Mesodermal cell (in vitro differentiated cells): Measurements from ENCODE around the gene SEC14L6.
"Not testable (repeated sequence)": the region's sequence is repeated elsewhere in the genome, so short reads cannot be mapped to it uniquely, and the experiment has no call there.

Experiments used
- H3K27ac ChIP-seq: 2 replicates; pipeline ENCODE4 v1.7.0; 2013; ENCODE audit warnings: mild to moderate bottlenecking, low read depth, low read length, moderate library complexity; ENCODE audit not compliant: severe bottlenecking
- H3K36me3 ChIP-seq: 2 replicates; pipeline ENCODE4 v1.7.1; 2013; ENCODE audit warnings: mild to moderate bottlenecking, low read length, moderate library complexity; ENCODE audit not compliant: control insufficient read depth, insufficient read depth
- H3K4me1 ChIP-seq: one replicate; pipeline ENCODE4 v1.7.1; 2013; ENCODE audit warnings: mild to moderate bottlenecking, low read length; ENCODE audit not compliant: insufficient read depth, control insufficient read depth, poor library complexity, severe bottlenecking
- H3K4me3 ChIP-seq: 2 replicates; pipeline ENCODE4 v1.7.0; 2013; ENCODE audit warnings: low read length, control low read depth, mild to moderate bottlenecking; ENCODE audit not compliant: insufficient read depth, poor library complexity, severe bottlenecking; ENCODE audit errors: extremely low read depth
- H3K9me3 ChIP-seq: 2 replicates; pipeline ENCODE4 v1.7.1; 2013; ENCODE audit warnings: mild to moderate bottlenecking, low read length, moderate library complexity; ENCODE audit not compliant: control insufficient read depth
- WGBS, 2 experiments: methylation state at CpG; one replicate each; pipeline ENCODE4 v1.1.5; 2013; ENCODE audit warnings: missing lambda C conversion rate in 2 of 2; ENCODE audit not compliant: insufficient coverage in 2 of 2; 5-methylcytosine and 5-hydroxymethylcytosine counted together

The SEC14L6 gene

GRCh38 chr22:30555282-30556210 is 9.0 kb upstream of the SEC14L6 start:
- H3K9me3 ChIP-seq = no peaks in the 10 kb centered on the region
- H3K27ac ChIP-seq = no peak overlapping the region
- WGBS, 2 experiments = 93 to 96% methylated on average over 62 to 63 of the region's 73 CpGs
- no peaks in the 10 kb centered on the region for H3K4me1 ChIP-seq
- no peak overlapping the region for H3K4me3 ChIP-seq
- H3K36me3 ChIP-seq = no peaks in the 10 kb centered on the region

- Histone ChIP-seq H3K36me3 (no peaks in the 10 kb centered on the region), H3K4me3 (no peak overlapping the region)
- 93 to 100% methylated on average over 1 to 3 of the region's 7 CpGs for WGBS, 2 experiments
Observed at GRCh38 chr22:30553971-30554370, 7.4 kb upstream of the SEC14L6 start.

GRCh38 chr22:30552719-30553118 is 6.2 kb upstream of the SEC14L6 start:
- Histone ChIP-seq H3K9me3 (no peaks in the 10 kb centered on the region), H3K4me3 (no peak overlapping the region), H3K4me1 (no peaks in the 10 kb centered on the region), H3K36me3 (no peaks in the 10 kb centered on the region), H3K27ac (no peak overlapping the region)
- WGBS, 2 experiments = no CpG with 5 or more reads among the region's 1 CpG

More at GRCh38 chr22:30553971-30554370, 7.4 kb upstream of the SEC14L6 start:
- Histone ChIP-seq H3K27ac (no peak overlapping the region), H3K9me3 (no peaks in the 10 kb centered on the region), H3K4me1 (no peaks in the 10 kb centered on the region)

- WGBS, 2 experiments = 100% methylated on average over 1 of the region's 3 CpGs
- H3K9me3 ChIP-seq, H3K36me3 ChIP-seq, H3K27ac ChIP-seq, H3K4me1 ChIP-seq, H3K4me3 ChIP-seq: not testable (repeated sequence)
Observed at GRCh38 chr22:30551813-30552212, 5.3 kb upstream of the SEC14L6 start.

- Histone ChIP-seq H3K9me3 (no peaks in the 10 kb centered on the region), H3K27ac (no peak overlapping the region), H3K4me3 (no peak overlapping the region), H3K36me3 (no peaks in the 10 kb centered on the region), H3K4me1 (no peaks in the 10 kb centered on the region)
- 82 to 98% methylated on average over 4 of the region's 4 CpGs for WGBS, 2 experiments
Observed at GRCh38 chr22:30547188-30547587, 647 bp upstream of the SEC14L6 start.

GRCh38 chr22:30542811-30543188 is 3.7 kb downstream of the SEC14L6 start:
- Histone ChIP-seq H3K27ac (no peak overlapping the region), H3K4me3 (peak overlapping the region; percentile 35)
- 88% methylated on average over 10 to 11 of the region's 12 CpGs for WGBS, 2 experiments

GRCh38 chr22:30541961-30542810 is 4.4 kb downstream of the SEC14L6 start:
- H3K9me3 ChIP-seq = no peaks in the 10 kb centered on the region
- H3K4me3 ChIP-seq = peak overlapping the region; percentile 35
- no peak overlapping the region for H3K27ac ChIP-seq
- 3 to 7% methylated on average over 41 to 48 of the region's 64 CpGs for WGBS, 2 experiments
- H3K4me1 ChIP-seq = no peaks in the 10 kb centered on the region
- no peaks in the 10 kb centered on the region for H3K36me3 ChIP-seq

More at GRCh38 chr22:30542811-30543188, 3.7 kb downstream of the SEC14L6 start:
- no peaks in the 10 kb centered on the region for H3K9me3 ChIP-seq
- H3K4me1 ChIP-seq = no peaks in the 10 kb centered on the region
- no peaks in the 10 kb centered on the region for H3K36me3 ChIP-seq

GRCh38 chr22:30541511-30541910 is 5.0 kb downstream of the SEC14L6 start:
- peak overlapping the region; percentile 35 for H3K4me3 ChIP-seq
- WGBS, 2 experiments = 92 to 93% methylated on average over 2 to 3 of the region's 3 CpGs

GRCh38 chr22:30539368-30539767 is 7.2 kb downstream of the SEC14L6 start:
- H3K4me1 ChIP-seq = no peaks in the 10 kb centered on the region
- no peak overlapping the region for H3K27ac ChIP-seq
- H3K9me3 ChIP-seq = no peaks in the 10 kb centered on the region
- no peaks in the 10 kb centered on the region for H3K36me3 ChIP-seq
- no peak overlapping the region for H3K4me3 ChIP-seq
- WGBS, 2 experiments = no CpG with 5 or more reads among the region's 1 CpG

More at GRCh38 chr22:30541511-30541910, 5.0 kb downstream of the SEC14L6 start:
- not testable (repeated sequence) for H3K36me3 ChIP-seq, H3K4me1 ChIP-seq, H3K9me3 ChIP-seq, H3K27ac ChIP-seq

GRCh38 chr22:30538280-30538679 is 8.3 kb downstream of the SEC14L6 start:
- WGBS, 2 experiments = 89 to 93% methylated on average over 2 to 3 of the region's 6 CpGs
- Histone ChIP-seq H3K9me3 (no peaks in the 10 kb centered on the region), H3K36me3 (no peaks in the 10 kb centered on the region), H3K27ac (no peak overlapping the region), H3K4me3 (no peak overlapping the region), H3K4me1 (no peaks in the 10 kb centered on the region)
